K562 (cell line): ENCODE results near the gene SLC13A4. TPM values are rescaled to one million over a fixed set of nuclear protein-coding genes. Genes with fewer than 3 reads are reported as not detected.

Source experiments
- ATAC-seq: fragments of 200-7000 bp; cut with Tn5 transposase; 3 replicates; pipeline ENCODE4 v1.9.1; 2020; ENCODE audit warnings: moderate library complexity
- BruUV-seq: library from RNA; stranded (reverse); fragments of 400-500 nt; replicated peaks from 2 replicates; lab custom pipeline; 2021; lab: Mats Ljungman, UMichigan
- CTCF ChIA-PET: fragments of 300-600 bp; formaldehyde crosslinking; extraction: SDS; loops from one replicate; lab custom pipeline; 2021; ENCODE audit warnings: low intra/inter-chr PET ratio; lab: Yijun Ruan, JAX
- POLR2A ChIA-PET: fragments of 300-600, 350-650 bp; sonication (Branson Sonifier 250); formaldehyde crosslinking; extraction: SDS; loops from one replicate; lab custom pipeline; 2021; ENCODE audit warnings: antibody characterized with exemption, inconsistent platforms; lab: Yijun Ruan, JAX
- DNase-seq, 4 experiments: peaks; one replicate each; pipeline versions ENCODE4 v3.0.0 to v3.0.0-alpha.2; 2011 to 2018; ENCODE audit warnings: low spot score in 3 of 4, mixed read lengths in 3 of 4; ENCODE audit errors: extremely low read depth in 1 of 4
- FAIRE-seq: peaks from 2 replicates; lab custom pipeline; 2011; peaks lifted over from hg19 to GRCh38; lab: Jason Lieb, UNC
- H2AFZ ChIP-seq: 2 replicates; pipeline ENCODE4 v1.6.0; 2011; ENCODE audit warnings: low read depth, low read length, control low read depth, inconsistent platforms
- H3K27ac ChIP-seq: fragments of 200-600 bp; 3 replicates; pipeline ENCODE4 v1.8.0; 2011; ENCODE audit warnings: low read depth, mild to moderate bottlenecking, control low read depth, inconsistent platforms, low read length, moderate library complexity, mixed read lengths; ENCODE audit errors: extremely low read depth
- H3K27me3 ChIP-seq, 2 experiments: fragments of 300-600 bp in 1 of 2; 2 replicates in 1 of 2; 3 replicates in 1 of 2; pipeline versions ENCODE4 v1.6.0 to v1.8.0; 2011; ENCODE audit warnings: inconsistent platforms in 2 of 2, low read length in 2 of 2, mild to moderate bottlenecking in 1 of 2, mixed read lengths in 1 of 2, moderate library complexity in 1 of 2; ENCODE audit not compliant: control insufficient read depth in 2 of 2, insufficient read depth in 2 of 2
- H3K36me3 ChIP-seq: fragments of 300-600 bp; 3 replicates; pipeline ENCODE4 v1.8.0; 2011; ENCODE audit warnings: mild to moderate bottlenecking, low read length, inconsistent platforms; ENCODE audit not compliant: control insufficient read depth, insufficient read depth
- H3K4me1 ChIP-seq, 2 experiments: fragments of 200-600 bp in 1 of 2; replicated peaks in 1 of 2; 2 replicates in 1 of 2; 3 replicates in 1 of 2; pipeline versions ENCODE4 v1.5.1 to v1.8.0; 2011; ENCODE audit warnings: inconsistent platforms in 2 of 2, low read length in 2 of 2, mild to moderate bottlenecking in 1 of 2, mixed read lengths in 1 of 2, moderate library complexity in 1 of 2; ENCODE audit not compliant: control insufficient read depth in 2 of 2, insufficient read depth in 2 of 2
- H3K4me2 ChIP-seq: 2 replicates; pipeline ENCODE4 v1.6.1; 2011; ENCODE audit warnings: low read length, control low read depth, inconsistent platforms, mixed read lengths; ENCODE audit not compliant: insufficient read depth
- H3K4me3 ChIP-seq: fragments of 200-600 bp; sonication (generic), shearing (Covaris generic); 2 replicates; pipeline ENCODE4 v1.5.1; 2016; ENCODE audit warnings: control low read depth, inconsistent platforms
- H3K79me2 ChIP-seq: fragments of 200-600 bp; 3 replicates; pipeline ENCODE4 v1.8.0; 2011; ENCODE audit warnings: low read length, inconsistent platforms; ENCODE audit not compliant: control insufficient read depth, insufficient read depth
- H3K9ac ChIP-seq, 2 experiments: 2 replicates each; pipeline versions ENCODE4 v1.6.0 to v1.6.1; 2011; ENCODE audit warnings: low read depth in 2 of 2, low read length in 2 of 2, control low read depth in 1 of 2, inconsistent platforms in 1 of 2, mild to moderate bottlenecking in 1 of 2, mixed read lengths in 1 of 2; ENCODE audit not compliant: insufficient read depth in 1 of 2
- H3K9me1 ChIP-seq: one replicate; pipeline ENCODE4 v1.6.0; 2011; ENCODE audit warnings: inconsistent platforms, mild to moderate bottlenecking, low read length, moderate library complexity; ENCODE audit not compliant: control insufficient read depth, insufficient read depth
- H3K9me3 ChIP-seq: replicated peaks from 2 replicates; pipeline ENCODE4 v1.5.1; 2011; ENCODE audit warnings: low read depth, low read length, inconsistent platforms; ENCODE audit not compliant: control insufficient read depth, insufficient read depth
- H4K20me1 ChIP-seq: replicated peaks from 2 replicates; pipeline ENCODE4 v1.6.1; 2011; ENCODE audit warnings: low read length, inconsistent platforms, mixed read lengths; ENCODE audit not compliant: control insufficient read depth, insufficient read depth
- BRD4 ChIP-seq: fragments of 200-600 bp; sonication (generic); IDR thresholded peaks from 2 replicates; pipeline ENCODE4 v1.6.1; 2017; ENCODE audit warnings: inconsistent platforms
- CBFB ChIP-seq: sonication (generic); formaldehyde crosslinking; IDR thresholded peaks from 2 replicates; pipeline ENCODE4 v1.4.0; 2020; ENCODE audit warnings: mild to moderate bottlenecking, missing genetic modification reagents
- MAFK ChIP-seq: IDR thresholded peaks from 2 replicates; pipeline ENCODE4 v1.6.1; 2011; ENCODE audit warnings: low read length, improper control_type of control experiment
- MNT ChIP-seq, 2 experiments: fragments of 450-650 bp; conservative IDR thresholded peaks; 2 replicates each; pipeline ENCODE4 v1.6.1; 2017; ENCODE audit warnings: mild to moderate bottlenecking in 2 of 2, moderate library complexity in 2 of 2
- RBBP5 ChIP-seq: fragments of 200-600 bp; sonication (generic); IDR thresholded peaks from 2 replicates; pipeline ENCODE4 v1.6.1; 2012; ENCODE audit warnings: borderline replicate concordance, mild to moderate bottlenecking, low read length, control low read depth, inconsistent platforms; ENCODE audit not compliant: insufficient read depth, poor library complexity, severe bottlenecking
- RBM14 ChIP-seq: fragments of 200-400 bp; formaldehyde crosslinking; IDR thresholded peaks from 2 replicates; pipeline ENCODE4 v1.6.1; 2018; ENCODE audit warnings: low read depth, mild to moderate bottlenecking, low read length, moderate library complexity, borderline replicate concordance; ENCODE audit not compliant: insufficient read depth
- RHOXF2B ChIP-seq: fragments of 250-450 bp; sonication (Bioruptor Pico); conservative IDR thresholded peaks from 2 replicates; pipeline ENCODE4 v1.5.1; 2021
- SAFB ChIP-seq: fragments of 200-400 bp; formaldehyde crosslinking; IDR thresholded peaks from 2 replicates; pipeline ENCODE4 v1.6.1; 2017; ENCODE audit warnings: low read depth, low read length, borderline replicate concordance
- ZNF76 ChIP-seq: fragments of 250-450 bp; sonication (Bioruptor Pico); IDR thresholded peaks from 2 replicates; pipeline ENCODE4 v1.4.0; 2020; ENCODE audit warnings: mild to moderate bottlenecking, moderate library complexity, borderline replicate concordance
- WGBS: fragments of 100-300 bp; shearing (Covaris generic); methylation state at CpG from one replicate; pipeline ENCODE4 v1.1.6; 2016; ENCODE audit warnings: low coverage, mixed read lengths; ENCODE audit not compliant: insufficient coverage; ENCODE audit errors: missing lambda C conversion rate; 5-methylcytosine and 5-hydroxymethylcytosine counted together
- in situ Hi-C: fragments of 300-500 bp; cut with MboI; formaldehyde crosslinking; loops from 4 replicates; pipeline ENCODE4 v1.15.0; 2018; ENCODE audit warnings: inconsistent platforms, mixed read lengths
- intact Hi-C: fragments of 100-400 bp; cut with micrococcal nuclease; formaldehyde crosslinking; loops from 2 replicates; pipeline ENCODE4 v1.14.2; 2022
- polyA plus RNA-seq, 8 experiments: library from polyadenylated mRNA; depleted of rRNA in 4 of 8; stranded (reverse) in 5 of 8; unstranded in 3 of 8; fragments of >200 nt; fragmentation: Nextera tagmentation in 2 of 8; fragmentation: Illumina TruSeq in 1 of 8; extraction: Ambion mirVana in 2 of 8; extraction: Trizol in 1 of 8; gene quantifications; 2 replicates each; pipeline versions ENCODE4 v1.2.1 to v1.2.3, GENCODE V29; 2011 to 2014; ENCODE audit warnings: inconsistent platforms in 1 of 8, missing spikeins in 1 of 8
- total RNA-seq, 7 experiments: library from RNA; depleted of rRNA in 6 of 7; stranded (reverse); fragments of >200 nt in 6 of 7; fragmentation: Illumina TruSeq in 2 of 7; extraction: Trizol in 2 of 7; gene quantifications; 2 replicates each; pipeline versions ENCODE4 v1.2.1 to v1.2.3, GENCODE V29; 2011 to 2021; ENCODE audit warnings: low replicate concordance in 1 of 7

The SLC13A4 gene
- total and polyA plus RNA-seq, 9 of the 15 experiments (the other 6 are each of a cell fraction or from before 2014, with no cell fraction given) = 0.11 to 1.0 (median 0.36) TPM

GRCh38 chr7:135729230-135729629 is 1.2 kb upstream of the SLC13A4 start (continued):
- TF ChIP-seq MNT (conservative IDR thresholded peaks at IDR 0.05) (peak in 1 of 2 experiments; percentile 28; a peak in 1 of 4 replicates), ZNF76 (CRISPR knock-in tag) (no peak), SAFB (no peak), CBFB (CRISPR knock-in tag) (no peak), MAFK (peak; percentile 22; the same call in 1 of the 2 replicates)

GRCh38 chr7:135726911-135727673 is 894 bp downstream of the SLC13A4 start:
- H3K4me2 ChIP-seq = no peak overlapping the region
- ATAC-seq (peak; percentile 10; the same call in 1 of the 3 replicates), DNase-seq (no peak), FAIRE-seq (no peak)
- H3K4me1 ChIP-seq = peaks cover 8 to 24% of the 10 kb centered on the region in 2 experiments
- BruUV-seq = no TSS peak
- H3K27ac ChIP-seq = no peak overlapping the region
- peak overlapping the region in 1 of 2 experiments; percentile 9; a peak in 1 of 4 replicates for H3K9ac ChIP-seq
- H3K9me3 ChIP-seq = no peaks in the 10 kb centered on the region
- no peaks in the 10 kb centered on the region for H3K79me2 ChIP-seq
- intact Hi-C loops (no loop called here), in situ Hi-C loops (no loop called here)
- peak; percentile 62; the same call in 1 of the 2 replicates for TF ChIP-seq BRD4
- TF ChIP-seq RBBP5 = peak; percentile 47
- TF ChIP-seq RBM14 = 0 out of 2 replicates have a peak, but pooled peaks have one; percentile 51
- no peak for TF ChIP-seq RHOXF2B (CRISPR knock-in tag)
- POLR2A ChIA-PET = interaction anchor here (0.6 to 1.7 kb wide), 8 partner anchors 8 to 1079 kb away, joined by 3 to 8 read pairs (median 4); no protein-coding TSS in a partner anchor
- H3K27me3 ChIP-seq = peaks cover 17 to 19% of the 10 kb centered on the region in 2 experiments
- no peaks in the 10 kb centered on the region for H4K20me1 ChIP-seq
- no peaks in the 10 kb centered on the region for H3K36me3 ChIP-seq
- 33% methylated on average over 30 of the region's 30 CpGs for WGBS
- CTCF ChIA-PET = no interaction called here
- H2AFZ ChIP-seq = peak overlapping the region; percentile 73
- no peaks in the 10 kb centered on the region for H3K9me1 ChIP-seq
- H3K4me3 ChIP-seq = no peak overlapping the region
